GM18868 (cell line): ENCODE data around the gene TBC1D14.
"Not testable (repeated sequence)": the region's sequence is repeated elsewhere in the genome, so short reads cannot be mapped to it uniquely, and the experiment has no call there.

Experiments used
- ATAC-seq: cut with Tn5 transposase; IDR thresholded peaks from one replicate; pipeline ENCODE4 v1.9.1; 2021; ENCODE audit warnings: mild to moderate bottlenecking, moderate library complexity; ENCODE audit not compliant: unreplicated experiment

Gene TBC1D14

GRCh38 chr4:6967846-6968340, 58.3 kb downstream of the TBC1D14 start:
- ATAC-seq = no peak

DNA sequence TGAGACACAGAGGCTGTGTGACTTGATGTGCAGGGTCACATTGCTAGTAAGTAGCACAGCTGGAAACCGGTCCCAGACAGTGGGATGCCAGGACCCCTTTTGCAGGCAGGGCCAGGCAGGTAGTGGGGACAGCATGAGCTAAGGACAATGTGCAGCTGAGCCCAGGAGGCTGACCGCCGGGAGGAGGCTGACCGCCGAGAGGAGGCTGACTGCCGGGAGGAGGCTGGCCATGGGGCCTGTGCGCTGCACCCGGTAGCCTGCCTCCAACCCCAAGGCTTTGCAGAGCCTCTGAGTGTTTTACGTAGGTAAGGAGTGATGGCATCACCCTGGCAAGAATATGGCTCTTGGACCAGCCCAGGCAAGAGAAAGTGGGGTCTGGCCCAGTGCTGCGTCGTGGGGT, 58.9 kb downstream of the TBC1D14 start:
- ATAC-seq = no peak

DNA sequence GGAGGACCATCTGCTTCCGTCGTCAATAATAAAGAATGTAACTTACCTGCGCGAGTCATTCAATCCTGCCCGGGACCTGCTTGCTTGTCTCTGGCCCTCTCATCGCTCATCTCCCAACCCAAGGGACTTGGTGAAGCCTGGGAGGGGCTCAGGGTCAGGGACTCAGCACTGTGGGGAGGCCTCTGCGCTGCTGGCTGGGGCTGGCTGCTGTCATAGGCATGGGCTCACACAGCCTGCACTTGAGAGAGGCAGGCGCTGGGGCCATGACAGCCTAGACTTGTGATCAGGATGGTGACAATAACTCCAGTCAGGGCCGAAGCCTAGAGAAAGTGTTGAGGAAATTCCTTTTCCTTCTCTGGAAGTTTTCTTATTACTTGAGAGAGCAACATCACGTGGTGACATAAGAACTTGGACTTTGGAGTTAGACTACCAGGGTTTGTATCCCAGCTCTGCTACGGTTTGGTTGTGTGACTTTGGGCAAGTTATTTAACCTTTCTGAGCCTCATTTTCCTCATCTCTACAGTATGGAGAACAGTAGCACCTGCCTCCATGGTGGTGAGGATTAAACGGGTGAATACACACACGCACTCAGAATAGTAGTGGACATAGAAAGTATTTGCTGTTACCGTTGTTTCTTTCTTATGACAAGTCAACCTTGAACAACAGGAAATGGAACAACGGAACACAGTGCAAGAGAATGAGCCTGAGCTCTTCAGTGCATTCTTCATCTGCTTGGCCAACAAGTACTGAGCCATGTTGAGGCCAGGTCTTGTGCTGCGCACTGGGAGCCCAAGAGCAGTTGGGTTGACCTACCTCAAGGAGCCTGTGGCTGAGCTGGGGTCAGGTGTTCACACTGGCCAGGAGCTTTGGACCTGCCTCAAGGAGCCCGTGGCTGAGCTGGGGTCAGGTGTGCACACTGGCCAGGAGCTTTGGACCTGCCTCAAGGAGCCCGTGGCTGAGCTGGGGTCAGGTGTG, 60.5 kb downstream of the TBC1D14 start:
- ATAC-seq = peak; percentile 82

DNA sequence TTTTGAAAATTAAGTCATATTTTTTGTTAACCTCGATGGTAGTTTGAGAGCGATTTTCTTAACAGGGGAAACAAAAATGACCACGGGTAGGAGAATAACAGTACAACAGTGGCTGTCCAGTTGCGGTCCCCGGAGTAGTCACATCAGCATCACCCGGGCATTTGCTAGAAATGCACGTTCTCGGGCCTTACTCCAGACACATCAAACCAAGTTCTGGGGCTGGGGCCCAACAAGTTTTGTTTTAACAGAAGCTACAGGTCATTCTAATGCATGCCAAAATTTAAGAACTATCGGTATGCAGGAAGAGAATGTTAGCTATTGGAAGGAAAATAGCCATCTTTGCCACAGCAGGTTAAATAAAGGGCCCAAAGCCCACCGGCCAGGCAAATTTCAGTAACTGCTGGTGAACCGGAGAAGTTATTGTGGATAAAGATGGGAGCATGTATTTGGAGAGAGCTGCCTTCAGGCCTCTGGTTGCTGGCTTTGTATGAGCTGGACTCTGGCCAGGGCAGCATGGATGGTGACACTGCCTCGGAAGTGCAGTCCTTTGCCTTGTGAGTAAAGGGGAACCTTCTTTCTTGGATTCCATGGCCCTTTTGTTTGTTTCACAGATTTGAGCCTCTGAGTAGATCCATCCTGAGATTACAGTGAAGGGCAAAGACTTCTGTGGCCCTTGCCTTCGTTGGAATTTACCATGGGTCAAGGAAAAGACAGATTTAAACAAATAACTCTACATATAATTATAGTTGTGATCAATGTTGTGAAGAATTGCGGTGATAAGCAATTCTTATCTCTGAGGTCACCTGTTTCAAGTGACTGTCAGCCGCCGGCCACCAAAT, 62.1 kb downstream of the TBC1D14 start:
- ATAC-seq = no peak

- no peak for ATAC-seq
Measured at GRCh38 chr4:6972375-6972650, 62.7 kb downstream of the TBC1D14 start.

DNA sequence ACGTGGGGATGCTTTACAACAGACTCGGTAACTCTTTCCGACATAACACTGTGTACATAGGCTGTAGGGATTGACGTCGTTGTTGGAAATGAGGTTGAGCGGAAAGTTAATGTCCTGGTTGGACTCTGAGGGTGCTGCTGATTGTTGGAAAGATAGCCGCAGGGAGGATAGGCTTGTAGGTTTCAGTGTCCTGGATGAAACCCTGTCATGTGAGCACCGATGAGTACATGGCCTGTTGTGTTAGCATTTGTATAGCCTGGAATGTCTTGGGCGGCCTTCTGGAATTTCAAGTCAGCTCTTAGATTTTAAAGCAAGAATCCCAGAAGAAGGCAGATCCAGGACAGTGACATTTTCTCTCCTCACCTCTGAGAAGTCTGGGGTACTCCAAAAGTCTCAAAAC, 63.3 kb downstream of the TBC1D14 start:
- no peak for ATAC-seq

GRCh38 chr4:6974138-6974848, 64.7 kb downstream of the TBC1D14 start:
- peak; percentile 69 for ATAC-seq

- not testable (repeated sequence) for ATAC-seq
Measured at GRCh38 chr4:6977846-6978245, 68.2 kb downstream of the TBC1D14 start.

DNA sequence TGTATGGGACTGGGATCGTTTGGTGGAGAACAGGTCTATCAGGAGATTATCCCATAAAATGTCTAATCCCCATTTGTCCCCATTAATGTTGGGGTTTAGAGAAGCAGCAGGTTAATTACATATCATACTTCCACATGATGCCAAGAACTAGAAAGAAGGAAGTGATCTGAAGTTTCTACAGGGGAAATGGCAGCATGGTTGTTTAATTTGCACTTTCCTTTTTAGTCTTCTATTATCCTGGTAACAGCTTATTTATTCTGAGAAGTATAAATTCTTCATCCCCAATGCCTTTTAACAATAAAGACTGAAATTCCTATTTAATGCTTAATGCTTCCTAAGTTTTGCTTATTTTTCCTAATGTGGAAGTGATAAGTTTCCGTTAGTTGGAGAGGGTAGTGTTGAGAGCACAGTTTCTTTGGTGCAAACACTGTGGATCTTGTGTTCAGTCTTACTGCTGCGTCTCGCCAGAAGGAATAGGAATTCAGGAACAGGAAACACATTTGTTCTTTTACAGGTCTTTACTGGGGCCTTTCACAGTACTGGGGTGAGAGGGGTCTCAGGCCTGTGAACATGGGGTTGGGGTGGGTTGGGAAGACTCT, 74.0 kb downstream of the TBC1D14 start:
- no peak for ATAC-seq

GRCh38 chr4:6984612-6985425, 75.2 kb downstream of the TBC1D14 start:
- no peak for ATAC-seq

DNA sequence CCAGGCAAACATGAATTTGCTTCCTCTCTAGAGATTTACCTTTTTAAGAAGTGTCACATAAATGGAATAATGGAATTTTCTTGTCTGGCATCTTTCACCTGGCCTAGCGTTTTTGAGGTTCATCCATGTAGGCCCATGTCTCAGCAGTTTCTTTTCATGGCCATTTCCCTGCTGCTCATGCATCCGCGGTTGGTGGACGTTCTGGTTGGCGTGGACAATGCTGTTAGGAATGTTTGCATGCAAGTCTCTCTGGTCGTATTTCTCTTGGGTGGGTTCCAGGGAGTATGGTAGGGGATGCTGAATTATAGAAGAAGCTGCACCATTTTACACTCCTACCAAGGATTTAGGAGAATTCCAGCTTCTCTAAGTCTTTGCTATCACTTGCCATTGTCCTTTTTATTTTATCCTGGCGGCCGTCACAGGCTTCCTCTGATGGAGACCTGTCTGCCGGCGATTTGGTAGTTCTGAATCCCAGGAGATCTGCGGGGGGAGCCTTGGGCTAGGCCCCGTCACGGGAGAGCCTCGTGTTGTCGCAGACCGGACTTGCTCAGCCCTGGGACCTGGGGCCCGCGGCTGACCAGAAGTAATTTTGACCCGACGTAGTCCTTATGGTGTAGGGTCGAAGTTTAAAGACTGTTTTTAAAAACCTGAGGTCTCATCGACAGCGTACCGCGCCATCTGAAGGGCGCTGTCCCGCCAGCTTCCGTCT, 76.6 kb downstream of the TBC1D14 start:
- peak; percentile 16 for ATAC-seq

DNA sequence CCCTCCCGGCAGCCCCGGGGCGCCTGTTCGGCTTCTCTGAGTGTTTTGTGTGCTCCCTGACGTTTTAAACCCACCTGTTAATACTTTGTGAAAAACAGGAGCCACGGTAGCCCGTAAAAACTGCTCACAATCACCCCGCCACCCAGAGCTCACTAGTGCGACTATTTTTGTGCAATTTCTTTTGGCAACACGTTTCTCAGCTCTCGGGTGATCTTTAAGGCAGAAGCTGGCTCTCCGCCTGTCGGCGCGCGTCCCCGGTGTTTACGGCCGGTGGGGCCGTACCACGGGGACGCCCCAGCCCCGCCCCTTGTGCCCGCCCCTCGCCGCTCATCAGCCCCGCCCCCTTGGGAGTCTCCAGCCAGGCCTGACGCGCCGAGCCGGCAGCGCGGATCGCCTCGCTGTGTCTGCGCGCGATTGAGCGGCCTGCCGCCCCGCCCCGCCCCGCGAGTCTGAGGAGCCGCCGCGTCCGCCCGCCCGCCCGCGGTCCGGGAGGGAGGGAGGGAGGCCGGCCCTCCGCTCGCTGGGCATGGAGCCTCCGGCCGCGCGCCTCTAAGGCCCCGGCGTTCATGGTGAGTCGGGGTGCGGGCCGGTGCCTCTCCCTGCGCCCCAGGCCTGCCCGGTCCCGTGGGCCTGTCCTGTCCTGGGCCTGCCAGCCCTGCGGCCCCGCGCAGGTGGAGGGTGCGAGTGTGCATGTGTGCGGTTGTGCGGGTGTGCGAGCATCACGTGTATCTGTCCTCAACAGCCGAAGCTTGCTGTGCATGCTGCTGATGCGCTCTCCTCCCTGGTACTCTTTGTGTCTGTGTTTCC, 77.4 kb downstream of the TBC1D14 start:
- peak; percentile 79 for ATAC-seq

DNA sequence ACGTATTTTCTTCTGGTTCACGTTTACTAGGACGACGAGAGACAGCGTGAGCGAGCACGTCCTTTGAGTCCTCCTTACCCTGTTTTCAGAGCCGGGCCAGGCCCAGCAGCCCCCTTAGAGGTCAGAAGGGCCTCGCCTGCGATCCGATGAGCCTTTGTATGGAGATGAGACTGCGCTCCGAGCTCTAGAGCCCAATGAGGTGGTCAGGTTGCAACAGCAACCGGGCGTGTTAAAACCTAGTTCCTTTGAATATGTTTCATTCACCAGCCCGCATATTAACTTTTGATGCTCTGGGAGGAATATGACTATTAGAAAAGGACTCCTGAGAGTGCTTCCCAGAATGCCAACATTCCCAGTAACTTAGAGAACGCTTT, 77.9 kb downstream of the TBC1D14 start:
- ATAC-seq = no peak

DNA sequence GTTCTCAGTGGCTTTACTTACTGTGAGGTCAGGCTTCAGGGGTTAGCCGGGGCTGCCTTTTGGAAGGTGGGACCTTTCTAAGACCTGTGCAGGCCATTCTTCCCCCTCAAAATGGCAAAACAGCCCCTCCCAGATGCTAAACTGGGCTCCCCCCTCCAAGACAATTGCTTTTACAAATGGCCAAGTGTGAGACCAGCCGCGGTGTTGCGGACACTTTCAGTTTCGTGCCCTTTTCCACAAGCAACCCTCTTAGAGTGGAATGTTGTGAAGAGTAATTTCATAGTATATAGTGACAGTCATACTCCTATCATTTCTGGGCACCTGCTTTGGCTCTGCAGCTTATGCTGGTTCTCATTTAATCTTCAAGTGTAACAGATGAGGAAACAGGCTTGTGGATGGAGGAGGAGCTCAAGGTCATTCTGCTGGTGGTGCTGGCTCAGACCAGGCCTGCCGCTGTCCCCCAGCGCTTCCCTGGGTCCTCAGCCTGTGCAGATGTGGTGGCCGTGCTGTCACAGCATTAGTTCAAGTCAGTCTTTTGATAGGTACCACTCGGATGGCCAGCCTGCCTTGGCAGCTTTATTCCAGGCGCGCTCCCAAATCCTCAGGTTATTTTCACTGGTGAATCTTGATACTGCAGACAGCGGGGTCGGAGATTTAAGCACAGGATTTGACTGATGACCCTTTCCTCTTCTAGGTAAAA, 78.5 kb downstream of the TBC1D14 start:
- no peak for ATAC-seq

- no peak for ATAC-seq
Measured at GRCh38 chr4:6989331-6989923, 79.8 kb downstream of the TBC1D14 start.

DNA sequence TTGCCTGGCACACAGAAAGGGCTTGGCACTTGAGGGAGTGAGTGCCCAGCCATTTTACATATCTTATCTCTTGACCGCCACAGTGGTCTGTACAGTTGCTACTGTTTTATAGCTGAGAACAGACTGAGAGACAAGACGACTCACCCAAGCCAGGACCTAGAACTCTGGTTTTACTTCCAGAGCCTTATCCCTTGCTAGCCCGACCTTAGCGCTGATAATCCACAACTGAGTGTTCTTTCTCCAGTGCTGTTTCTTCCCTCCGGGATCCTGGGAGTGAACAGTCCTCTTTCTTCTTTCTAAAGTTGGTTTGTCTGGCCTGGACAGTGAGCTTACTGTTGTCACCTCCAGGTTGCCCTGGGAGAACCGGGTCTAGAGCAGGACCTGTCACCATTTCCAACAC, 81.0 kb downstream of the TBC1D14 start:
- no peak for ATAC-seq

- no peak for ATAC-seq
Measured at GRCh38 chr4:6991249-6991648, 81.6 kb downstream of the TBC1D14 start.
